ENCODE results near the gene RALGAPA2.

DNA sequence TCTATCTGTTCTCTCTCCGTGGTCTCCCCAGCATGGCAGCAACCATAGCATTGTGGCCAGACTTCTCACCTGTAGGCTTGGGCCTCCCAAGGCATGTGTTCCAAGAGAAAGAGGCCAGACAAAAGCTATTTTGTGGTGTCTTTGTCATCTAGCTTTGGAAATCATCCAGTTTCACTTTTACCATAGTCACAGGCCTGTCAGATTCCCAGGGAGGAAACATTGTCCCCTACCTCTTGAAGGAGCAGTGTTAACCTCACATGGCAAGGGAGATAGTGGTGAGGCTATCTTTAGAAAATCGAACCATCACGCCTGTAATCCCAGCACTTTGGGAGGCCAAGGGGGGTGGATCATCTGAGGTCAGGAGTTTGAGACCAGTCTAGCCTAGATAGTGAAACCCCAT lies 42.3 kb upstream of the RALGAPA2 start:
- TF ChIP-seq, protein P1, sequence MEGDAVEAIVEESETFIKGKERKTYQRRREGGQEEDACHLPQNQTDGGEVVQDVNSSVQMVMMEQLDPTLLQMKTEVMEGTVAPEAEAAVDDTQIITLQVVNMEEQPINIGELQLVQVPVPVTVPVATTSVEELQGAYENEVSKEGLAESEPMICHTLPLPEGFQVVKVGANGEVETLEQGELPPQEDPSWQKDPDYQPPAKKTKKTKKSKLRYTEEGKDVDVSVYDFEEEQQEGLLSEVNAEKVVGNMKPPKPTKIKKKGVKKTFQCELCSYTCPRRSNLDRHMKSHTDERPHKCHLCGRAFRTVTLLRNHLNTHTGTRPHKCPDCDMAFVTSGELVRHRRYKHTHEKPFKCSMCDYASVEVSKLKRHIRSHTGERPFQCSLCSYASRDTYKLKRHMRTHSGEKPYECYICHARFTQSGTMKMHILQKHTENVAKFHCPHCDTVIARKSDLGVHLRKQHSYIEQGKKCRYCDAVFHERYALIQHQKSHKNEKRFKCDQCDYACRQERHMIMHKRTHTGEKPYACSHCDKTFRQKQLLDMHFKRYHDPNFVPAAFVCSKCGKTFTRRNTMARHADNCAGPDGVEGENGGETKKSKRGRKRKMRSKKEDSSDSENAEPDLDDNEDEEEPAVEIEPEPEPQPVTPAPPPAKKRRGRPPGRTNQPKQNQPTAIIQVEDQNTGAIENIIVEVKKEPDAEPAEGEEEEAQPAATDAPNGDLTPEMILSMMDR (IDR thresholded peaks at IDR 0.05) = no peak
- no peak for TF ChIP-seq POLR2AphosphoS5 (IDR thresholded peaks at IDR 0.05)
- TF ChIP-seq POLR2A (IDR thresholded peaks at IDR 0.05; ENCODE audit: low read depth) = no peak

Data from esophagus muscularis mucosa (tissue), 3 donors.